Amniotic stem cell (primary cell): Measurements from ENCODE around the gene CRTAP.
A peak's percentile ranks its signal among the peaks of the same experiment; 100 is the strongest.
"Not testable (repeated sequence)": the region's sequence is repeated elsewhere in the genome, so short reads cannot be mapped to it uniquely, and the experiment has no call there.

Source experiments
- DNase-seq: peaks from one replicate; lab custom pipeline; 2025; lab: John Stamatoyannopoulos, UW

The CRTAP gene

DNA sequence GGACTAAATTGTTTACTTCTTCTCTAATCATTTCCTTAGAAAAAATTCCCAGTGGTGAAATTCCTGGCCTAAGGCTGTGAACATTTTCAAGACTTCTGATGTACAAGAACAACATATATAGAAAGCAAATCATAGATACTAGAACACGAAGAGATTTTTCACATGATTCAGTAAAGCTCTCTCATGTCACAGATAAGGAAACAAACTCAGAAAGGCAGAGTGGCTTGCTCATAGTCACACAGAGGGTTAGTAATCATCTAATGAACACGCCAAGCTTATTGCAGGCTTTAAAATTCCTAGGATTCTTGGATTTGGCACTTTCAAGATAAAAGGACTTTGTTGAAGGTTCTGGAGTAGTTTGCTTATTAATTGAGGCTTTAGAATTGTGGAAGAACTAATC is 26.2 kb downstream of the CRTAP start:
- DNase-seq, result peak; percentile 42

DNA sequence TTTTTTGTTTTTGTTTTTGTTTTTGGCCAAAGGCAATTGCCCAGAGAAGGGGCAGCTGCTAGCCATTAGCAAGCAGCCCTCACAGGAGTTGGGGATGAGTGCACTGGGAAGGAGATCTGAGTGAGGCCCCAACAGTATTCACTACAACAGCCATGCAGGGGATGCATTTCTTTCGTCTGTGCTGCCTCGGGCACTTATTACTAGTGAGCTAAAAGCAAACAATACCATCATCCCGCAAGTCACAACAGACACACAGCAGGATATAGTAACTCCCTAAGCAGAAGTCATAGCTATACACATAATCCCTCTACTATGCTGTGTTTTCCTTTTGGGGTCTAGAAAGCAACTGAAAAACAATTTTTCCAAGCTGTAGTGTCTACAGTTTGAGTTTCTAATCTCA is 27.2 kb downstream of the CRTAP start:
- DNase-seq, result no peak

DNA sequence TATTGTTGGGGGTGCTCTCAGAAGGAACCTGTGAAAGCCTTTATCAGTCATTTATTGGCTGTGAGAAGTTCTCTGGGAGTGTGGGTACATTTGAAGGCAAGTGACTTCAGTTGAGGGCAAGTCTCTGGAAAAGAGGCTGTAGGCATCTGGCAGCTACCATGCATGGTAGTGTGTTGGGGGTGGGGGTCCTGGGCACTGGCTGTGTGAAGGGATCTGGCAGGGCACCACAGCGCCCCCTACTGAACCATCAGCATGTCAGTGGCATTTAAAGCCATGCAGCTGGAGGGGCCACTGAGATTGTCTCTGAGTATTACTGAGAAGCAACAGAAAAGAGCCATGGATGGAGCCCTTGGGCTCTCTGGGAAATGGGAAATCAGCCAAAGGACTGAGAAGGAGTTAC is 30.6 kb downstream of the CRTAP start:
- no peak for DNase-seq

DNA sequence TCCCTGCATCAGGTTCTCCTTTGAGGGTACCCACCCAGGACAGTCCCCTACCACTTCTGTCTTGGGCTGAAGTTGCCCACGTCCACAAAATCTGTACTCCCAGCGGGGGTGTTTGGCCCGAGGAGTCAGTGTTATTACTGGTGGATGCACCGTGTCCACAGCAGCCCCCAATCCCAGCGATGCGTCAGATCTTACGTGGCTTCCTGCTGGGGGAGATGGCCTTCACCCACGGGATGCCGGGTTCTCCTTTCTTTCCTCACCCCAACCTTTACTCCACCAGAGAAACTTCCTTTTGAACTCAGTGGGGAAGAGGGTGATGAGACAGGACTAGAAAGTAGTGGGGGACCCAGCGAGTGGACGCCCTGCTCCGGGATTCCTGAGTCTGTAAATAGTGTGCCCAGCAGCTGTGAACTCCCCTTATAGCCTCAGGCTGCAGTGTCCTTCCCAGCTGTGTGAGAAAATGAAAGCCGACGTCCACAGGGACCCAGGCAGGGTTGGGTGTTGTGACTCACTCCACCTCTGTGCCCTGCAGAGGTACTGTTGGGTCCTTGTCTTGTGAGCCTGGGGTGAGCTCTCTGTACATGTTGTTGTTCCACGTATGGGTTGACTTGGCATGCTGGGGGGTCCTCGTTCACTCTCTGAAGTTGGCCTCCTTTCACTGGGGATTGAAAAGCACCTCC is 31.5 kb downstream of the CRTAP start:
- DNase-seq, result no peak

DNA sequence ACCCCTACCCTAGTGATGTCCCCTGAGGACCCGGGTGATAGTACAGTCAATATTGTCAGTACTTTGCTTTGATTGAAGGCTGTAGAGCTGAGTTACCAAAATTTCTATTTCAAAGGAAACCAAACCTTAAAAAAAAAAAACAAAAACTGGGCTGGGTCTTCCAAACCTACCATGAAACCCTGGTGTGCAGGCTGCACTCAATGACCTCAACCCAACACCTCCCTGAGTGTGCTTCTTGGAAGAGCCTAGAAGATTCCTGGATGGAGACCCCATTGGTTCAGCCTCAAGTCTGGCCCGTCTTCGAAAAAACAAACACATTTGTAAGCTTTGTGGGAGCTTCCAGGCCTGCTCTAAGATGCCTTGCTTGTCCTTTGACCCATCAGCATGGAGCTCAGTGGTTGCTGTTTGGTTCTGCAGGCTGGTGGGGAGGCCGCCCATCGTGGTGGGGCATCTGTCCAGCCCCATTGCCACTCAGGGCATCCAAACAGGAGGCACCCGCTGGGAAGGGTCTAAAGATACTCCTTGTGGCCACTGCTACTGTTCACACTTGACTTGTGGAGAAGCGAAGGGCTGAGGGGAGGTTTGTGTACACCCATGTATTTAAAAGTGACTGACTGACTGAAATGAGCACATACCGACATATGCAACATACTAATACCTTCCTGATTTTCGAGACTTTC is 32.2 kb downstream of the CRTAP start:
- no peak for DNase-seq

DNA sequence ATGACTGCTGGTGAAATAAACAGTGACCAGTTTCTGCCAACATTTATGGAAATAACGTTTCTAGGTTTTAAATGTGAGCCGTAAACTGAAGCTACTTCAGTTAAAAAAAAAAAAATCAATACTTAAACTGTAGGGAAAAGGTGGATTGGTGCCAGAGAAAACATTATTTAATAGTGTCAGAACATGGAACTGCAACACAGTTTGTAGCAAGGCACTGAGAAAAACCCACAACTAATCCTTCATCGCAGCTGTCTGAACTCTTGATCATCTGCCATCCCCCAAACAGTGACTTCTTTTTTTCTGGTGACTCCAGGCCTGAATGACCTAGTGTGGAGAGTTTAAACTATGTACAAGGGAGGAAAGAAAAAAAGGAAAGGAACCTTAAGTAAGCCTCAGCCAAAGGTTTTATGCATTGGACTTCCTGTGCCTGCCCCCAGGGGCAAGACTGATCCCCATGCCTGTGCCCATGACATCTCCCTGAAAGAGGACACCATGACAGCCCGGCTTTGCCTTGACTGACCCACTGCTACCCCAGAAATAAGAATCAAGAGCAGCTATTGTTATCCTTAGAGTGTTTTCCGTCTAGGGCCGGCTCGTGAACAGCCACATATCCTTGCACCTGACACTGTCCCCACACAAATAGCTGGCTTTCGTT is 33.1 kb downstream of the CRTAP start:
- DNase-seq, result no peak

DNA sequence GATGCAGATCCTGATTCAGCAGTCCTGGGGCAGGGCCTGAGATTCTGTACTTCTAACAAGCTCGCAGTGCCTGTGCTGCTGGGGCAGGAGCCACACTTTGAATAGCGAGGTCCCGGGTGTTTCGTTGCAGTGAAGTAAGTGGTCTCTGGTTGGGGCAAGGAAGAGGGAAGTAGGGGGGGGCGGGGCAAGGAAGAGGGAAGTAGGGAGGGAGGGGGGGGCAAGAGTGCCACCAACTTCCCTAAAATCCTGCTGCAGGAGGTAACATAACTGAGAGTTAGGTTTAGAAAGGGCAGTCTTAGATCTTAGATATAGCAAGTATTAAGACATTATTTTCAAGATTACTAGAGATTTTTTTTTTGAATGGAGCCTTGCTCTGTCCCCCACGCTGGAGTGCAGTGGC is 35.5 kb downstream of the CRTAP start:
- no peak for DNase-seq

DNA sequence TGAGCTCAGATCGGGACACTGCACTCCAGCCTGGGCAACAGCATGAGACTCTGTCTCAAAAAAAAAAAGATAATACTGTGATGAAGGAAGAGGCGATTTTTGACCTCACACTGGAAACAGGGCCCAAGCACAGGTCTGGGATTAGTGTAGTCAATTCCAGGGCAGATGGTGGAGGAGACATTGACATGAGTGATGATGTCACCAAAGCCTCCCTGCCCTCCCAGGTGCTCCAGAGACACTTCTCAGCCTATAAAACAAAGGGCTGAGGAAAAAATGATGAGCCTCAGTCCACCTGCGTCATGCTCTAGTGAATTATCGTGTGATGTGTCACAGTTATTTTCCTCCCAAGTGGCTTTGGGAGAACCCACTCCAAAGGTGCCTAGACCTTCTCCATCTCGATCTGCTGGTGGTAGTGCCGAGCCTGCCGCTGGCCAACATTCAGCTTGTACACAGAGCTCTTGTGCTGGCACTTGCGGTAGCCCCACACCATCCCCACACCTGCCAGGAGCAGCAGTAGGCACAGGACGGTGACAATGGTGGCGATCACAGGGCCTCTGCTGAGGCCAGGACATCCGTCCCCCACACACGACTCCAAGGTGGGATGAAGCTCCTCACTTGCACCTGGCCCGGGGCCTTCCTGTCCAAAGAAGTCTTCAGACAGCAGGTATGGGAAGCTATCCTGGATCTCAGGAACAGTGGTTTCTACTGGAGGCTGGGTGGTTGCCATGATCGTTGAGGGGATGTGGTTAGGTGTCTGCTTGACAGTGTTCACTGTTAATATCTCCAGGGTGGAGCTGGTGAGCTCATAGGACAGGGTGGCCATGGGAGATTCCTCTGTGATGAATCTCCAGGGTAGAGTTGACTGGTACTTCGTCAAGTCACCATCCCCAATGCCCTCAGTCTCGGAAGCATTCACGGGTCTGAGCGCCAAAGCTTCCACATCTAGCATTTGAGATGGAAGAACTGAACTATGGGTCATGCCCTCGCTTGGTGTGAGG is 38.8 kb downstream of the CRTAP start:
- DNase-seq, result no peak

DNA sequence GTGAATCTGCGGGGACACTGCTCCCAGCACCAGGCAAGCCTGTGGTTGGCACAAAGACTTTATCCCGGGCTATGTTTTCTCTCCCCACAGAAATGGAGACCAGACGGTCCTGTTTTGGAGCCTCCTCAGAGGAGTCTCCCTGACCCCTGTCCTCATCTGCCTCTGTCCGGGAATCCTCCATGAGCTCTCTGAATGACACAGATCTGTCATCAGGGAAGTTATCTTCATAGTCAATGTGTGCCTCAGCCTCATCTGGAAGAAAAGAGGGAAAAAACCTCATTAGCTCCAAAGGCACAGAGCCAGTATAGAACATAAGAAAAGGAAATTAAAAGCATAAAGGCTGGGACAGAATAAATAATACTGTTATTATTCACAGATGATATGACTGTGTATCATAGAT is 40.0 kb downstream of the CRTAP start:
- DNase-seq, result no peak

DNA sequence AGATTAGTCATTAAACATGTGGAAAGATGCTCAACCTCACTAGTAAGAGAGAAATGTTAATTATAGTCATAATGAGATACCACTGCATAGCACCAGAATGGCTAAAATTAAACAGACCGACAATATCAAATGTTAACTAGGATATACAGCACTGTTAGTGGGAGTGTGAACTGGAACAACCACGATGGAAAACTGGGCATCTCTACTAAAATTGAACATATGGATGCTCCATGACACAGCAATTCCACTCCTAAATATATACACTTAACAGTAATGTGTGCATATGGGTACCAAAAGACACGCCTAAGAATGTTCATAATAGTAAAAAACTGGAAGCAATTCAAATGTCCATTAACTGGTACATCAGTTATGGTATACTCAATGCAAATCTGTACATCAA is 41.5 kb downstream of the CRTAP start:
- DNase-seq, result no peak

DNA sequence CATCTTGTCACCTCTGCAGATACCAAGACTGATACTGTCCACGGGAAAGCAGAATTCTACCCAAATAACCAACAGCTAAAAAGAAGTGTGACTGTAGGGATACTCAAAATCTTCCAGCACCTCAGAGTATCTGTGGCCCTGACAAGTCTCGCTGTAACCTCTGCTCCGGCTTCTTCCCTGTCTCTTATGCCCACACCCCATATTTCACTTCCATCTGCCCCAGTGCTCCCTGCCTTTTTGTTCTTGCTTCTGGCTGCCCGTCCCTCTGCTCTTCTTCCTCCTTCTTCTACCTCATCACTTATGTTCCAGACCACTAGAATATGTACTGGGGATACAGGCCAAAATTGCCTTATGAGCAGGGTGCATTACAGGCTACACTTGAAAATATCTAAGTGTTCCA is 45.4 kb downstream of the CRTAP start:
- no peak for DNase-seq

DNA sequence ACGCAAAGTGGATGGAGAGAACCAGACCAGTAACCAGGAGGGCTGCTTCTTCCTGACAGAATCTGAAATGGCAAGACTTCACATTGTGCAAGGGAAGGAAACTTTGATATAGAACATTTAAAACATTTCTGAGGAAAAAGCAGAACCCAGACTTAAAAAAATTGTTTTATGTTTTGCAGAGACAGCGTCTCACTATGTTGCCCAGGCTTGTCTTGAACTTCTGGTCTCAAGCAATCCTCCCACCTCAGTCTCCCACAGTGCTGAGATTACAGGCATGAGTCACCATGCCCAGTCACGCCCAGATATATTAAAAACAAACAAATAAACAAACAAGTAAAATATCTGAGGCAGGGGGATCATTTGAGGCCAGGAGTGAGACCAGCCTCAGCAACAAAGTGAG is 46.2 kb downstream of the CRTAP start:
- no peak for DNase-seq

DNA sequence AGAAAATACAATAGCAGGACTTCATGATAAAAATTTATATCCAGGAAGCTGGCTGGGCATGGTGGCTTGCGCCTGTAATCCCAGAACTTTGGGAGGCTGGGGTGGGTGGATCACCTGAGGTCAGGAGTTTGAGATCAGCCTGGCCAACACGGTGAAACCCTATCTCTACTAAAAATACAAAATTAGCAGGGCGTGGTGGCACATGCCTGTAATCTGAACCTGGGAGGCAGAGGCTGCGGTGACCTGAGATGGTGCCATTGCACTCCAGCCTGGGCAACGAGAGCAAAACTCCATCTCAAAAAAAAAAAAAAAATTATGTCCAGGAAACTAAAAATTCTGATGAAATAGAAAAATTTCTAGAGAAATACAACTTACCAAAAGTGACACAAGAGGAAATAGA is 48.8 kb downstream of the CRTAP start:
- not testable (repeated sequence) for DNase-seq

DNA sequence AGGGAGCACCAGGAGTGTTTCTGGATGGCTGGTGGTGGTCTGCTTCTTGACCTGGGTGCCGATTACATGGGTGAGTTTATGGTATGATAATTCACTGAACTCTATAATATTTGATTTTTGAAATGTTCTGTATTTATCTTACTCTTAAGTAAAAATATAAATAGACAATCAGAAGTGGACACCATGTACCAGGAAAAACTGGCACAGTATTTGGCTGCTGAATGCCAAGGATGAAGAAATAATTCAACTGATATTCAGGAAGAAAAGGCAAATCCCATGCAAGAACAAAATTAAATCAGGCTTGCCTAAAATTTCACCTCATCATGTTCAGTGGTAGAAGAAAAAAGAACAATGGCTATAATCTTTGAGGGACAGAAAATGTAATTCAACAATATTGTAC is 51.6 kb downstream of the CRTAP start:
- DNase-seq, result no peak

DNA sequence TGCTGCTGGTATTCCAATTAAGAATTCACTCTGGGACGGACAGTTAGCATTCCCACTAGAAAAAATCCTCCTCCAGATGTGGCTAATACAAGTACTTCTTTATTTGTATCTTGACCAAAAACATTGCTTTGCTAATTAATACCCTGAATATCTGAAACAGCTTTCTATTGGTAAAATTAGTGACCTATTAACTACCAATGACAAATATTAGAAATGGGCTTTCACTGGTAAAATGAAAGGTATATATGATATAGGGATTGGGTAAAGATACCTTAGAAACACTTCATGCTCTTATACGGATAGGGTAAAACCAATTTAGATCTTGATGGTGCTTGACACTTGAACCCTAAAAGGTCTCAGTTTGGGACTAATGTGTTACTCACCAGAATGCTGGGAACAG is 52.3 kb downstream of the CRTAP start:
- DNase-seq, result no peak

DNA sequence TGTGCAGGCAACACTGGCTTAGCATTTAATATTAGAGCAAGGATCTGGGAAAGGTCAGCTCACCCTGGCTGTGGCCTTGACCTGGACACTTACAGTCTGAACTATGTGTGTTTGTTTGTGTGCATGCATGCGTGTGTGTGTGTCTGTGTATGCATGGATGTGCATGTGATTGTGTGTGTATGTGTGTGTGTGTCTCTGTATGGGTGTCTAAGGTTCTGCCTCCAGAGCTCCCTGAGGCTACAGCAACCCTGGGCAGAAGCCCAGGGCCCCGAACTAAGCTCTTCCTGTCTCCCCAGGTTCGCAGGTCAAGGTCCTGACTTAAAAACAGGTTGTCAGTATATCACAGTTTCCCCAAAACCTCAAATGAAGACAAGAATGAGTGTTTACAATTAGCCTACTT is 53.5 kb downstream of the CRTAP start:
- no peak for DNase-seq

DNA sequence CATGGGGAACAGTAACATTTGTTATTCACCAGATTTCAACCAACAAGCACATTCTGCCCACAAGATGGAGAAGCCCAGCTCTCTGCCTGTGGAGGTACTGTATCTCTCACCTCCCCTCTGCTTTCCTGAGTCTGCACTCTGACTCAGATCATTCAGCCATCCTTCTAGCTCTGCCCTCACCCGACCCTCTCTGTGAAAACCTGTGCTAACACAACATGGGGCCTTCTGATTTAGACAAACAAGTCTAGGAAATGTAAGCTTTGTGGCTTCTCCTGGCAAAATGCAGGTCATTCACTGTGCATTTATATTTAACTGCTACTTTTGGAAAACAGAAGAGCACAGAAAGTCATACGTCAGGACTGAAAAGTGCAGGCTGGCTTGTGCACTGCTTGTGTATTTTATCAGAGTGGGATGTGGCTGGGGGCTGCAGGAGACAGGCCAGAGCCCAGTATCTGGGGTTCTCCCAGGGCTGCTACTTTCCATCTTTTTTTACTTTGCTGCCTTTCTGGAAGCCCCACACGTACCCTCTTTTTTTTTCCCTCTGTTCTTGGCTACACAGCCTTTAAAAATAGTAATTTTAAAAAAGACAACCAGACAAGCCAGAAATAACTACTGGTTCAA is 54.0 kb downstream of the CRTAP start:
- no peak for DNase-seq

DNA sequence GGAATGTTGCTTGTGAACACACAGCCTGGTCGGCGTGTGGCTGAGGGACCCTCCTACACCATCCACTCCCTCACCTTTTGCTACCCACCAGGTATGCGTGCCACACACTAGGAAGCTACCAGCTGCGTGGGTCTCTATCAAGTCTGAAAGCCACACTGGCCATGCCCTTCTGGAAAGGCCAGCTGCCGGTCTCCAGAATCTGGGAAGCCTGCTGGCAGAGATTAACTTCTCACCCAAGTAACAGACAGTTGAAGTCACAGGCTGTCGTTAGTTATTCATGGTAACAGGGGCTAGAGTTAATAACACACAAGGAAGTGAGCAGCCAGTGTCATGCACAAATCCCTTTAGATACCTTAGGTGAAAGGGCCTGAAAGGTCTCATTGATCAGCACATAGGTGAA is 56.7 kb downstream of the CRTAP start:
- no peak for DNase-seq

DNA sequence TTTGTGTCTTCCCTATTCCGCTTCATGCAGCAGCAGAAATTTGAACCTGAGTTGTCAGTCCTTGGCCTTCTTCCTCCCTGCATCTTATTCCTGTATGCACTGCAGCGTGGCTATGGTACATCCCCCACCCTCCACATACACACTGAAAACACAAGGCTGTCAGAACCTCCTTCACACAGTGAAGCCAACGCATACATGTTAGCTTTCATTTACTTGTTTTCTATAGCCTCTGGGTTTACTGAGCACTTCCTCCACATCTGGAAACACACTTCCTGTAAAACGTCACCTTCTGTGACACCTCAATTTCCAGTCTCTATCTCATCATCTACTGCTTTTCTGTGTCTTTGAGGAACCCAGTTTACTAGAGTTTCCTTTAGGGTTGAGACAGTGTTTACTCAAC is 57.8 kb downstream of the CRTAP start:
- no peak for DNase-seq

DNA sequence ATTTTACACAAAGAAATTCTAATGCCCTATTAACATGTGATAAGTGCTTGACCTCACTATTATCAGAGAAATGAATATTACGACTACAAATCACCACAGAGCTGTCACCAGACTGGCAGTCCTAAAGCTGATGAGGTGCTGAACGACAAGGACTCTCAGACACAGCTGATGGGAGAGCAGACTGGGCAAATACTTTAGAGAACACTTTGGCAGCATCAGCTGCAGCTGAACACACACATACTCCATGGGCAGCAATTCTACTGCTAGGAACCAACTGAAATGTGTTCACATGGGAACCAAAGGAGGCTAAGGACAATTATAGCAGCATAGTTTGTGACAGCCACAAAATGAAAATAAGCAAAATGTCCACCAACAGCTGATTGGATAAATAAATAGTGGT is 59.3 kb downstream of the CRTAP start:
- DNase-seq, result no peak

DNA sequence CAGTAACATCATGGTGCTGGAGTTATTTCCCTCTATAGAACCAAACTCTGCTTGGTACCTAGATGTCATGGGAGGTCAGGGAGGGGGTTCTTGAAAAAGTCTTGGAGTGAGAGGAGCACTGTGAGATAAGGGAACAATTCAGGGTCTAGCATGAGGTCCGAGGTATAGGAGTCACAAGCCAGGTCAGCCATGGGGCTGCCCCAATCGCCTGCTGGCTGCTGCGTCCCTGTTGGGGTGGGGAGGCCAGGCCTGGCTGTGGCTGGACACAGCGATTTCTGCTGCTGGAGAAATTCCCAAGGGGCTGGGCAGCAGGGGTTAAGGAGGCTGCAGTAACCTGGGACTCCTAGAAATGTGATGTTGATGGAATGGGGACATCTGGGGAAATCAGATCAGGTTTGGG is 59.9 kb downstream of the CRTAP start:
- no peak for DNase-seq

DNA sequence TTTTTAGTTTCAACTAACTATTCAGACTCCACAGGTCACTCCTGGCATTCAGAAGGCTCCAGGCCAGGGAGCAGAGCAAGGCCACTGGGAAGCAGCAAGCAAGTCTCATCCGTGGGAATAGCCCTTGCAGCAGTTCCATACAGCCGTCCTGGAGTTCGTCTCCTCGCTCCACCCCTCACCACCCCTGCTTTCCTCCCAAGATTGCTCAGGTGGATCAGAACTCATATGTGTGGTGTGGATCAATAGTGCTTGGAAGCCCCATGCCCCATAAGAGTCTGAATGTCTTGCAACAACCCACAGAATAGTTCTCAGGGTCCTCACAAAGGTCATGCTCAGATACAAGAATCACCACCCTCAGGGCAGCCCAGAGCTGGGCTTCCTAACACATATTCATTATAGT is 60.3 kb downstream of the CRTAP start:
- DNase-seq, result no peak
